Iris pigment epithelial cell (primary cell): ENCODE results near the gene CD22.

Experiments
- DNase-seq: peaks from one replicate; pipeline ENCODE4 v3.0.0-alpha.2; 2011; ENCODE audit warnings: low read depth

The CD22 gene

GRCh38 chr19:35295792-35296462 is 33.1 kb upstream of the CD22 start:
- no peak for DNase-seq

GRCh38 chr19:35296644-35297514 is 32.1 kb upstream of the CD22 start:
- no peak for DNase-seq

GRCh38 chr19:35297515-35297848 is 31.5 kb upstream of the CD22 start:
- no peak for DNase-seq

GRCh38 chr19:35297922-35298321 is 31.1 kb upstream of the CD22 start:
- no peak for DNase-seq

GRCh38 chr19:35298561-35298972 is 30.4 kb upstream of the CD22 start:
- DNase-seq = no peak

- no peak for DNase-seq
Observed at GRCh38 chr19:35299523-35300338, 29.3 kb upstream of the CD22 start.

- no peak for DNase-seq
Observed at GRCh38 chr19:35300339-35300649, 28.7 kb upstream of the CD22 start.

- no peak for DNase-seq
Observed at GRCh38 chr19:35301961-35302360, 27.0 kb upstream of the CD22 start.

- no peak for DNase-seq
Observed at GRCh38 chr19:35302446-35302845, 26.5 kb upstream of the CD22 start.

GRCh38 chr19:35303357-35303915 is 25.6 kb upstream of the CD22 start:
- no peak for DNase-seq

GRCh38 chr19:35304036-35304435 is 25.0 kb upstream of the CD22 start:
- DNase-seq = no peak

GRCh38 chr19:35305181-35305580 is 23.8 kb upstream of the CD22 start:
- DNase-seq = no peak

GRCh38 chr19:35306473-35307246 is 22.3 kb upstream of the CD22 start:
- no peak for DNase-seq

GRCh38 chr19:35307931-35308330 is 21.1 kb upstream of the CD22 start:
- no peak for DNase-seq

GRCh38 chr19:35308910-35309309 is 20.1 kb upstream of the CD22 start:
- DNase-seq = no peak

- DNase-seq = peak; percentile 94
Observed at GRCh38 chr19:35309481-35310279, 19.3 kb upstream of the CD22 start.

- DNase-seq = no peak
Observed at GRCh38 chr19:35310331-35310730, 18.7 kb upstream of the CD22 start.

GRCh38 chr19:35310811-35311465 is 18.0 kb upstream of the CD22 start:
- DNase-seq = no peak

GRCh38 chr19:35311901-35312665 is 16.9 kb upstream of the CD22 start:
- no peak for DNase-seq

- no peak for DNase-seq
Observed at GRCh38 chr19:35313587-35313986, 15.4 kb upstream of the CD22 start.
